Measurements from ENCODE around the gene PSORS1C2.
"Not testable (repeated sequence)": the region's sequence is repeated elsewhere in the genome, so short reads cannot be mapped to it uniquely, and the experiment has no call there.

The PSORS1C2 gene

GRCh38 chr6:31165064-31165832, 26.4 kb upstream of the PSORS1C2 start:
- not testable (repeated sequence) for DNase-seq

GRCh38 chr6:31164475-31165063, 25.7 kb upstream of the PSORS1C2 start:
- DNase-seq, result not testable (repeated sequence)

GRCh38 chr6:31163922-31164321, 25.1 kb upstream of the PSORS1C2 start:
- DNase-seq, result peak; percentile 21

GRCh38 chr6:31162463-31163165, 23.7 kb upstream of the PSORS1C2 start:
- no peak for DNase-seq

- DNase-seq, result no peak
Measured at GRCh38 chr6:31161216-31162126, 22.6 kb upstream of the PSORS1C2 start.

- peak; percentile 63 for DNase-seq
Measured at GRCh38 chr6:31158863-31159855, 20.3 kb upstream of the PSORS1C2 start.

- DNase-seq, result peak; percentile 99
Measured at GRCh38 chr6:31158140-31158862, 19.4 kb upstream of the PSORS1C2 start, which contains the start of gene TCF19. TCF19 (plus strand) TSS chr6:31158589; CDS start chr6:31159470, 881 bp downstream.

- no peak for DNase-seq
Measured at GRCh38 chr6:31157513-31158139, 18.8 kb upstream of the PSORS1C2 start, which contains the start of gene CCHCR1. CCHCR1 (minus strand) TSS chr6:31157802; CDS start chr6:31157600, 202 bp downstream.

GRCh38 chr6:31156641-31157040, 17.8 kb upstream of the PSORS1C2 start:
- DNase-seq, result no peak

GRCh38 chr6:31154436-31154835, 15.6 kb upstream of the PSORS1C2 start:
- DNase-seq, result no peak

GRCh38 chr6:31152781-31153180, 13.9 kb upstream of the PSORS1C2 start:
- no peak for DNase-seq

- peak; percentile 39 for DNase-seq
Measured at GRCh38 chr6:31149827-31150447, 11.1 kb upstream of the PSORS1C2 start.

- DNase-seq, result no peak
Measured at GRCh38 chr6:31145386-31145785, 6.5 kb upstream of the PSORS1C2 start.

- no peak for DNase-seq
Measured at GRCh38 chr6:31144970-31145340, 6.1 kb upstream of the PSORS1C2 start.

GRCh38 chr6:31144296-31144969, 5.6 kb upstream of the PSORS1C2 start:
- DNase-seq, result no peak

- DNase-seq, result no peak
Measured at GRCh38 chr6:31143148-31143547, 4.3 kb upstream of the PSORS1C2 start.

GRCh38 chr6:31142361-31142761, 3.5 kb upstream of the PSORS1C2 start:
- DNase-seq, result peak; percentile 73

GRCh38 chr6:31140643-31141042, 1.8 kb upstream of the PSORS1C2 start:
- DNase-seq, result no peak

GRCh38 chr6:31139599-31139998, 733 bp upstream of the PSORS1C2 start:
- peak; percentile 46 for DNase-seq
